Measurements from ENCODE around the gene PPP2R3C. TPM values are rescaled to one million over a fixed set of nuclear protein-coding genes. Genes with fewer than 3 reads are reported as not detected.

The PPP2R3C gene
- total and polyA plus RNA-seq, 4 donors: 6.9 to 19.4 (median 12.2) TPM

DNA sequence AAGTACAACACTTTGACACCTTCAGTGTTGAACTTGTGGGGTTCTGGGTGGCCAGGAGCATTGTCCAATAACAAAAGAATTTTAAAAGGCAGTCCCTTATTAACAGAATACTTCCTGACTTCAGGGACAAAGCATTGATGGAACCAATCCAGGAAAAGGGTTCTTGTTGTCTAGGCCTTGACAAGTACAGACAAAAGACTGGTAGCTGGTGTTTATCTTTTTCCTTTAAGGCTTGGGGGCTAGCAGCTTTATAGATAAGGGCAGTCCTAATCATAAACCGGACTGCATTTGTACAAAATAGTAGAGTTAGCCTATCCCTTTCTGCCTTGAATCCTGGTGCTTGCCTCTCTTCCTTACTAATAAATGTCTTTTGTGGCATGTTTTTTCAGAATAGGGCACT is 48.3 kb downstream of the PPP2R3C start:
- peaks cover 1 to 15% (median 9%) of the 10 kb centered on the region in 4 donors for H3K36me3 ChIP-seq (ENCODE audit: control insufficient read depth in 4 of 4, insufficient read depth in 3 of 4, low read depth in 1 of 4, low read length in 3 of 4)
- no peak overlapping the region for H3K27ac ChIP-seq (ENCODE audit: low read depth in 1 of 2, low read length in 2 of 2)
- no peak for DNase-seq (ENCODE audit: low spot score)
- peaks cover 4 to 7% (median 5%) of the 10 kb centered on the region in 4 donors for H3K4me1 ChIP-seq (ENCODE audit: control insufficient read depth in 4 of 4, insufficient read depth in 4 of 4, low read length in 3 of 4)
- no peak overlapping the region for H3K4me3 ChIP-seq (ENCODE audit: low read depth in 1 of 3, low read length in 3 of 3)
- no peaks in the 10 kb centered on the region for H3K27me3 ChIP-seq (ENCODE audit: control insufficient read depth in 4 of 4, insufficient read depth in 4 of 4, low read length in 3 of 4)
- TF ChIP-seq RAD21 (IDR thresholded peaks at IDR 0.05): no peak
- TF ChIP-seq, protein P1, sequence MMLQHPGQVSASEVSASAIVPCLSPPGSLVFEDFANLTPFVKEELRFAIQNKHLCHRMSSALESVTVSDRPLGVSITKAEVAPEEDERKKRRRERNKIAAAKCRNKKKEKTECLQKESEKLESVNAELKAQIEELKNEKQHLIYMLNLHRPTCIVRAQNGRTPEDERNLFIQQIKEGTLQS (IDR thresholded peaks at IDR 0.05): no peak
- no peak for TF ChIP-seq SP1 (IDR thresholded peaks at IDR 0.05)
- TF ChIP-seq EGR1 (IDR thresholded peaks at IDR 0.05; ENCODE audit: low read depth in 2 of 2): no peak
- TF ChIP-seq ZBTB33 (IDR thresholded peaks at IDR 0.05): no peak
- no peak for TF ChIP-seq FOXA2 (IDR thresholded peaks at IDR 0.05)
- no peak for TF ChIP-seq RXRA (IDR thresholded peaks at IDR 0.05)
- TF ChIP-seq NR2F2 (IDR thresholded peaks at IDR 0.05): no peak
- no peak for TF ChIP-seq HNF4A (conservative IDR thresholded peaks at IDR 0.05)
- TF ChIP-seq TAF1 (conservative IDR thresholded peaks at IDR 0.05): no peak
- TF ChIP-seq, protein P2, sequence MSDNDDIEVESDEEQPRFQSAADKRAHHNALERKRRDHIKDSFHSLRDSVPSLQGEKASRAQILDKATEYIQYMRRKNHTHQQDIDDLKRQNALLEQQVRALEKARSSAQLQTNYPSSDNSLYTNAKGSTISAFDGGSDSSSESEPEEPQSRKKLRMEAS (IDR thresholded peaks at IDR 0.05): no peak
- TF ChIP-seq YY1 (IDR thresholded peaks at IDR 0.05): no peak
- no peak for TF ChIP-seq HNF4G (IDR thresholded peaks at IDR 0.05)
- TF ChIP-seq, protein P3, sequence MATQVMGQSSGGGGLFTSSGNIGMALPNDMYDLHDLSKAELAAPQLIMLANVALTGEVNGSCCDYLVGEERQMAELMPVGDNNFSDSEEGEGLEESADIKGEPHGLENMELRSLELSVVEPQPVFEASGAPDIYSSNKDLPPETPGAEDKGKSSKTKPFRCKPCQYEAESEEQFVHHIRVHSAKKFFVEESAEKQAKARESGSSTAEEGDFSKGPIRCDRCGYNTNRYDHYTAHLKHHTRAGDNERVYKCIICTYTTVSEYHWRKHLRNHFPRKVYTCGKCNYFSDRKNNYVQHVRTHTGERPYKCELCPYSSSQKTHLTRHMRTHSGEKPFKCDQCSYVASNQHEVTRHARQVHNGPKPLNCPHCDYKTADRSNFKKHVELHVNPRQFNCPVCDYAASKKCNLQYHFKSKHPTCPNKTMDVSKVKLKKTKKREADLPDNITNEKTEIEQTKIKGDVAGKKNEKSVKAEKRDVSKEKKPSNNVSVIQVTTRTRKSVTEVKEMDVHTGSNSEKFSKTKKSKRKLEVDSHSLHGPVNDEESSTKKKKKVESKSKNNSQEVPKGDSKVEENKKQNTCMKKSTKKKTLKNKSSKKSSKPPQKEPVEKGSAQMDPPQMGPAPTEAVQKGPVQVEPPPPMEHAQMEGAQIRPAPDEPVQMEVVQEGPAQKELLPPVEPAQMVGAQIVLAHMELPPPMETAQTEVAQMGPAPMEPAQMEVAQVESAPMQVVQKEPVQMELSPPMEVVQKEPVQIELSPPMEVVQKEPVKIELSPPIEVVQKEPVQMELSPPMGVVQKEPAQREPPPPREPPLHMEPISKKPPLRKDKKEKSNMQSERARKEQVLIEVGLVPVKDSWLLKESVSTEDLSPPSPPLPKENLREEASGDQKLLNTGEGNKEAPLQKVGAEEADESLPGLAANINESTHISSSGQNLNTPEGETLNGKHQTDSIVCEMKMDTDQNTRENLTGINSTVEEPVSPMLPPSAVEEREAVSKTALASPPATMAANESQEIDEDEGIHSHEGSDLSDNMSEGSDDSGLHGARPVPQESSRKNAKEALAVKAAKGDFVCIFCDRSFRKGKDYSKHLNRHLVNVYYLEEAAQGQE (IDR thresholded peaks at IDR 0.05): no peak
- TF ChIP-seq JUND (IDR thresholded peaks at IDR 0.05): no peak
- no peak for TF ChIP-seq FOXA1 (IDR thresholded peaks at IDR 0.05)
- TF ChIP-seq, protein P4, sequence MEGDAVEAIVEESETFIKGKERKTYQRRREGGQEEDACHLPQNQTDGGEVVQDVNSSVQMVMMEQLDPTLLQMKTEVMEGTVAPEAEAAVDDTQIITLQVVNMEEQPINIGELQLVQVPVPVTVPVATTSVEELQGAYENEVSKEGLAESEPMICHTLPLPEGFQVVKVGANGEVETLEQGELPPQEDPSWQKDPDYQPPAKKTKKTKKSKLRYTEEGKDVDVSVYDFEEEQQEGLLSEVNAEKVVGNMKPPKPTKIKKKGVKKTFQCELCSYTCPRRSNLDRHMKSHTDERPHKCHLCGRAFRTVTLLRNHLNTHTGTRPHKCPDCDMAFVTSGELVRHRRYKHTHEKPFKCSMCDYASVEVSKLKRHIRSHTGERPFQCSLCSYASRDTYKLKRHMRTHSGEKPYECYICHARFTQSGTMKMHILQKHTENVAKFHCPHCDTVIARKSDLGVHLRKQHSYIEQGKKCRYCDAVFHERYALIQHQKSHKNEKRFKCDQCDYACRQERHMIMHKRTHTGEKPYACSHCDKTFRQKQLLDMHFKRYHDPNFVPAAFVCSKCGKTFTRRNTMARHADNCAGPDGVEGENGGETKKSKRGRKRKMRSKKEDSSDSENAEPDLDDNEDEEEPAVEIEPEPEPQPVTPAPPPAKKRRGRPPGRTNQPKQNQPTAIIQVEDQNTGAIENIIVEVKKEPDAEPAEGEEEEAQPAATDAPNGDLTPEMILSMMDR (IDR thresholded peaks at IDR 0.05; ENCODE audit: low read depth, low read length, missing input control): no peak
- no peak for TF ChIP-seq GABPA (IDR thresholded peaks at IDR 0.05 in 1 of 2, conservative IDR thresholded peaks at IDR 0.05 in 1 of 2)
- no peak overlapping the region for H3K9ac ChIP-seq (ENCODE audit: low read depth in 1 of 2, low read length in 2 of 2)
- H3K9me3 ChIP-seq (ENCODE audit: control insufficient read depth in 4 of 4, low read length in 3 of 4): no peaks in the 10 kb centered on the region
- 87% methylated on average over 1 of the region's 1 CpG for WGBS
